NCI-H748 (cell line): ENCODE measurements around the gene ACY1.
"Not testable (repeated sequence)": the region's sequence is repeated elsewhere in the genome, so short reads cannot be mapped to it uniquely, and the experiment has no call there.

Source experiments
- DNase-seq: peaks from one replicate; lab custom pipeline; 2025; ENCODE audit not compliant: unreplicated experiment; lab: John Stamatoyannopoulos, UW

ACY1 gene

GRCh38 chr3:52023860-52024764 lies 40.8 kb downstream of the ACY1 start:
- no peak for DNase-seq

DNA sequence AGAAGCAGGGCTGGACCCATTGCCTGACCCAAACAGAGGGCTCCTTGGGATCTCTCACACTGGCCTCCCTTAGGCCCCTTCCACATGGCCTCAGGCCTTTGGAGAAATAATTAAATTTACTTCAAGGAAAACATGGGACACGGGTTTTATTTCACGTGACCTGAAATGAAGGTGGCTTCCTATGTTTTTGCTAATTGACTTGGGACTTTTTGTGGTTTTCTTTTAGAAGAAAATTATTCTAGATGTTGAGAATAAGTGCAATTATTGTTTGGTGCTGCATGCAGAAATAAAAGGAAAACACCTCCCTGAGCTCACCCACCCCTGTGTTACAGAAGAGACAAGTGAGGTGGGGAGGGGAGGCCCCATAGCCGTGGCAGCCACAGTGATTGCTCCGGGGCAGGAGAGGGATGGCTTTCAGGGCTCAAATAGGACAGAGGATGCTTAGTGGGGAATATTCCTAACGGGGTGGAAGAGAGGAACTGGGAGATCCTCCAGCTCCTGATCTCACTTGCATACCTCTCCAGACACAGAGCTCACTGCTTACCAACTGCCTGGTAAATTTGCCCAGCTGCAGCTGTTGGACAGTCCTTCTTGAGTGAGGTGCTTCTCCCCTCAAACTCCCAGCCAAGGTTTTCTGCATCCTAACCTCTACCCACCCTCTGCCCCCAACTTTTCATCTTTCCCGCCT lies 41.6 kb downstream of the ACY1 start:
- no peak for DNase-seq

- DNase-seq = no peak
Measured at GRCh38 chr3:52025453-52025852, 42.1 kb downstream of the ACY1 start.

- DNase-seq = no peak
Measured at GRCh38 chr3:52026041-52026440, 42.7 kb downstream of the ACY1 start.

DNA sequence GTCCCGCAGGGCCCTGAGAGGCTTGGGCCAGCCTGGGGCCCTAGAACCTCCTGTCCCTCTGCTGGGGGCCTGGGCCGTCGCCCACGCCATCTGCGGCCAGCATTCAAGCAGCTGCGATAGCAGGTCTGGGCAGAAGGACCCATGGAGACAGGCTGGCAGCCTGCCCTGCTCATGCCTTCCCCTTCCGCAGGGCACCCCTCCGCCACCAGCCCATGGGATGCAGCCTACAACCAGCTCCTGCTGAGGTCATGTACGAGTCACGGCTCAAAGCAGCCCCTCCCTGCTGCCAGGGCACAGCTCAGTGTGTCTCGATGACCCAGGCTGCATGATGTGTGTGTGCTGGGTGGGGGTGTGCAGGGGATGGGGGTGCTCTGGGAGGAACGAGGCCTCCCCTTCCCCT lies 45.2 kb downstream of the ACY1 start:
- DNase-seq = no peak

GRCh38 chr3:52029053-52029452 lies 45.7 kb downstream of the ACY1 start:
- DNase-seq = no peak

- no peak for DNase-seq
Measured at GRCh38 chr3:52029535-52029934, 46.2 kb downstream of the ACY1 start.

GRCh38 chr3:52030714-52031310 lies 47.5 kb downstream of the ACY1 start:
- DNase-seq = no peak

- no peak for DNase-seq
Measured at GRCh38 chr3:52031896-52032295, 48.6 kb downstream of the ACY1 start.

GRCh38 chr3:52032702-52033408 lies 49.5 kb downstream of the ACY1 start:
- no peak for DNase-seq

GRCh38 chr3:52033748-52034147 lies 50.4 kb downstream of the ACY1 start:
- not testable (repeated sequence) for DNase-seq

- DNase-seq = no peak
Measured at GRCh38 chr3:52034212-52034611, 50.9 kb downstream of the ACY1 start.

GRCh38 chr3:52034651-52035050 lies 51.3 kb downstream of the ACY1 start:
- no peak for DNase-seq

GRCh38 chr3:52036222-52036694 lies 52.9 kb downstream of the ACY1 start:
- no peak for DNase-seq

GRCh38 chr3:52036829-52037228 lies 53.5 kb downstream of the ACY1 start:
- no peak for DNase-seq

- DNase-seq = no peak
Measured at GRCh38 chr3:52037291-52037690, 54.0 kb downstream of the ACY1 start.

GRCh38 chr3:52038227-52038626 lies 54.9 kb downstream of the ACY1 start:
- no peak for DNase-seq
